HCT116 (cell line): ENCODE data around the gene OR52E2.

ENCODE experiments used
- CEBPB ChIP-seq: IDR thresholded peaks from 2 replicates; pipeline ENCODE4 v1.6.1; 2012; ENCODE audit warnings: low read depth
- EZH2phosphoT487 ChIP-seq: fragments of 200-600 bp; IDR thresholded peaks from 2 replicates; pipeline ENCODE4 v1.6.1; 2018; ENCODE audit warnings: antibody characterized with exemption, borderline replicate concordance
- POLR2A ChIP-seq: IDR thresholded peaks from 2 replicates; pipeline ENCODE4 v1.7.0; 2011; ENCODE audit warnings: borderline replicate concordance; ENCODE audit not compliant: insufficient read depth, insufficient read length; ENCODE audit errors: extremely low read depth
- POLR2AphosphoS5 ChIP-seq: IDR thresholded peaks from 2 replicates; pipeline ENCODE4 v1.6.1; 2011; ENCODE audit warnings: mild to moderate bottlenecking, low read depth, low read length, moderate library complexity
- RAD21 ChIP-seq: IDR thresholded peaks from 2 replicates; pipeline ENCODE4 v1.6.1; 2012; ENCODE audit warnings: low read depth, mild to moderate bottlenecking
- YY1 ChIP-seq: IDR thresholded peaks from 2 replicates; pipeline ENCODE4 v1.6.1; 2011; ENCODE audit warnings: low read length, low read depth, moderate library complexity, mild to moderate bottlenecking; ENCODE audit not compliant: insufficient replicate concordance; ENCODE audit errors: extremely low read depth
- ZNF274 ChIP-seq: fragments of 200-500 bp; sonication (Bioruptor generic); IDR thresholded peaks from 2 replicates; pipeline ENCODE4 v1.6.1; 2014; ENCODE audit warnings: mild to moderate bottlenecking, low read depth, low read length, inconsistent platforms
- TF ChIP-seq, protein P1 (sequence below): IDR thresholded peaks from 2 replicates; pipeline ENCODE4 v1.6.1; 2012
- TF ChIP-seq, protein P2 (sequence below), 3 experiments: fragments of 200-600 bp in 1 of 3; sonication (generic) in 1 of 3; IDR thresholded peaks in 2 of 3; conservative IDR thresholded peaks in 1 of 3; 2 replicates each; pipeline ENCODE4 v1.5.1; 2012 to 2017; ENCODE audit warnings: low read depth in 2 of 3, low read length in 2 of 3, antibody characterized with exemption in 1 of 3, borderline replicate concordance in 1 of 3, control low read depth in 1 of 3, mild to moderate bottlenecking in 1 of 3, mixed read lengths in 1 of 3, mixed run types in 1 of 3, moderate library complexity in 1 of 3; ENCODE audit not compliant: insufficient read depth in 1 of 3
- TF ChIP-seq, protein P3 (sequence below): IDR thresholded peaks from 2 replicates; pipeline ENCODE4 v1.6.1; 2012; ENCODE audit warnings: low read depth

- TF ChIP-seq, protein P1, sequence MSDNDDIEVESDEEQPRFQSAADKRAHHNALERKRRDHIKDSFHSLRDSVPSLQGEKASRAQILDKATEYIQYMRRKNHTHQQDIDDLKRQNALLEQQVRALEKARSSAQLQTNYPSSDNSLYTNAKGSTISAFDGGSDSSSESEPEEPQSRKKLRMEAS: no peak
- TF ChIP-seq, protein P2, sequence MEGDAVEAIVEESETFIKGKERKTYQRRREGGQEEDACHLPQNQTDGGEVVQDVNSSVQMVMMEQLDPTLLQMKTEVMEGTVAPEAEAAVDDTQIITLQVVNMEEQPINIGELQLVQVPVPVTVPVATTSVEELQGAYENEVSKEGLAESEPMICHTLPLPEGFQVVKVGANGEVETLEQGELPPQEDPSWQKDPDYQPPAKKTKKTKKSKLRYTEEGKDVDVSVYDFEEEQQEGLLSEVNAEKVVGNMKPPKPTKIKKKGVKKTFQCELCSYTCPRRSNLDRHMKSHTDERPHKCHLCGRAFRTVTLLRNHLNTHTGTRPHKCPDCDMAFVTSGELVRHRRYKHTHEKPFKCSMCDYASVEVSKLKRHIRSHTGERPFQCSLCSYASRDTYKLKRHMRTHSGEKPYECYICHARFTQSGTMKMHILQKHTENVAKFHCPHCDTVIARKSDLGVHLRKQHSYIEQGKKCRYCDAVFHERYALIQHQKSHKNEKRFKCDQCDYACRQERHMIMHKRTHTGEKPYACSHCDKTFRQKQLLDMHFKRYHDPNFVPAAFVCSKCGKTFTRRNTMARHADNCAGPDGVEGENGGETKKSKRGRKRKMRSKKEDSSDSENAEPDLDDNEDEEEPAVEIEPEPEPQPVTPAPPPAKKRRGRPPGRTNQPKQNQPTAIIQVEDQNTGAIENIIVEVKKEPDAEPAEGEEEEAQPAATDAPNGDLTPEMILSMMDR (IDR thresholded peaks at IDR 0.05 in 2 of 3, conservative IDR thresholded peaks at IDR 0.05 in 1 of 3; ENCODE audit: borderline replicate concordance in 1 of 3, insufficient read depth in 1 of 3, low read depth in 2 of 3, low read length in 2 of 3): no peak
- TF ChIP-seq ZNF274: no peak
- TF ChIP-seq POLR2AphosphoS5: no peak
- no peak for TF ChIP-seq POLR2A
- no peak for TF ChIP-seq YY1
- no peak for TF ChIP-seq RAD21
- no peak for TF ChIP-seq EZH2phosphoT487
- TF ChIP-seq, protein P3, sequence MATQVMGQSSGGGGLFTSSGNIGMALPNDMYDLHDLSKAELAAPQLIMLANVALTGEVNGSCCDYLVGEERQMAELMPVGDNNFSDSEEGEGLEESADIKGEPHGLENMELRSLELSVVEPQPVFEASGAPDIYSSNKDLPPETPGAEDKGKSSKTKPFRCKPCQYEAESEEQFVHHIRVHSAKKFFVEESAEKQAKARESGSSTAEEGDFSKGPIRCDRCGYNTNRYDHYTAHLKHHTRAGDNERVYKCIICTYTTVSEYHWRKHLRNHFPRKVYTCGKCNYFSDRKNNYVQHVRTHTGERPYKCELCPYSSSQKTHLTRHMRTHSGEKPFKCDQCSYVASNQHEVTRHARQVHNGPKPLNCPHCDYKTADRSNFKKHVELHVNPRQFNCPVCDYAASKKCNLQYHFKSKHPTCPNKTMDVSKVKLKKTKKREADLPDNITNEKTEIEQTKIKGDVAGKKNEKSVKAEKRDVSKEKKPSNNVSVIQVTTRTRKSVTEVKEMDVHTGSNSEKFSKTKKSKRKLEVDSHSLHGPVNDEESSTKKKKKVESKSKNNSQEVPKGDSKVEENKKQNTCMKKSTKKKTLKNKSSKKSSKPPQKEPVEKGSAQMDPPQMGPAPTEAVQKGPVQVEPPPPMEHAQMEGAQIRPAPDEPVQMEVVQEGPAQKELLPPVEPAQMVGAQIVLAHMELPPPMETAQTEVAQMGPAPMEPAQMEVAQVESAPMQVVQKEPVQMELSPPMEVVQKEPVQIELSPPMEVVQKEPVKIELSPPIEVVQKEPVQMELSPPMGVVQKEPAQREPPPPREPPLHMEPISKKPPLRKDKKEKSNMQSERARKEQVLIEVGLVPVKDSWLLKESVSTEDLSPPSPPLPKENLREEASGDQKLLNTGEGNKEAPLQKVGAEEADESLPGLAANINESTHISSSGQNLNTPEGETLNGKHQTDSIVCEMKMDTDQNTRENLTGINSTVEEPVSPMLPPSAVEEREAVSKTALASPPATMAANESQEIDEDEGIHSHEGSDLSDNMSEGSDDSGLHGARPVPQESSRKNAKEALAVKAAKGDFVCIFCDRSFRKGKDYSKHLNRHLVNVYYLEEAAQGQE: no peak
- TF ChIP-seq CEBPB: no peak
Measured at GRCh38 chr11:5046754-5047330, 12.6 kb downstream of the OR52E2 start.
